GM19455 (cell line): Measurements from ENCODE around the gene IFFO2.

Experiments
- ATAC-seq: cut with Tn5 transposase; IDR thresholded peaks from one replicate; pipeline ENCODE4 v1.9.1; 2021; ENCODE audit not compliant: unreplicated experiment

IFFO2 gene

GRCh38 chr1:18856435-18856834, 100.0 kb downstream of the IFFO2 start:
- no peak for ATAC-seq

- ATAC-seq: no peak
Measured at GRCh38 chr1:18855573-18855972, 100.9 kb downstream of the IFFO2 start.

GRCh38 chr1:18854331-18855025, 102.0 kb downstream of the IFFO2 start:
- ATAC-seq: no peak
